GM10847 (cell line): ENCODE data around the gene CSF1.

Source experiments
- POLR2A ChIP-seq: IDR thresholded peaks from 2 replicates; pipeline ENCODE4 v1.6.1; 2011; ENCODE audit not compliant: insufficient read length; ENCODE audit errors: extremely low read depth

The CSF1 gene, protein sequence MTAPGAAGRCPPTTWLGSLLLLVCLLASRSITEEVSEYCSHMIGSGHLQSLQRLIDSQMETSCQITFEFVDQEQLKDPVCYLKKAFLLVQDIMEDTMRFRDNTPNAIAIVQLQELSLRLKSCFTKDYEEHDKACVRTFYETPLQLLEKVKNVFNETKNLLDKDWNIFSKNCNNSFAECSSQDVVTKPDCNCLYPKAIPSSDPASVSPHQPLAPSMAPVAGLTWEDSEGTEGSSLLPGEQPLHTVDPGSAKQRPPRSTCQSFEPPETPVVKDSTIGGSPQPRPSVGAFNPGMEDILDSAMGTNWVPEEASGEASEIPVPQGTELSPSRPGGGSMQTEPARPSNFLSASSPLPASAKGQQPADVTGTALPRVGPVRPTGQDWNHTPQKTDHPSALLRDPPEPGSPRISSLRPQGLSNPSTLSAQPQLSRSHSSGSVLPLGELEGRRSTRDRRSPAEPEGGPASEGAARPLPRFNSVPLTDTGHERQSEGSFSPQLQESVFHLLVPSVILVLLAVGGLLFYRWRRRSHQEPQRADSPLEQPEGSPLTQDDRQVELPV

GRCh38 chr1:109910123-109910962 lies at the start of gene CSF1:
Gene CSF1, plus strand, starts transcription at chr1:109910849. Its CDS starts 175 bp downstream, at chr1:109911024.
- no peak for TF ChIP-seq POLR2A

DNA sequence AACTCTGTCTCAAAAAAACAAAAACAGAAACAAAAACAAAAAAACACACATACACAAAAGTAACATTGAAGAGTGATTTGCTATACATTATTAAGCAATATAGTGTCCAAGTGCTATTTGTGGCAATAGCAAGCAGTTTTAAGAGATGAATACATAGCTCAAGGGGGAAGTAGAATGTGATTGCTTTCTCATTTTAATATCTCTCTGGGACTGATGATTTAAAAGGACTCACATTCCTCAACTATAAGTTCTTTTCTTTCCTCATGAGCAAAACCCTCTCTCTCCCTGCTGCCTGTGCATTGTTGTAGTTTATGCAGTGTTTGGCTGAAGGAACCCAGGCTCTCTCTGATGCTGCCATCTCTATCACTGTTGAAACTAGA lies 47.0 kb upstream of the CSF1 start:
- TF ChIP-seq POLR2A: no peak

GRCh38 chr1:109864047-109864822 lies 46.4 kb upstream of the CSF1 start:
- no peak for TF ChIP-seq POLR2A

DNA sequence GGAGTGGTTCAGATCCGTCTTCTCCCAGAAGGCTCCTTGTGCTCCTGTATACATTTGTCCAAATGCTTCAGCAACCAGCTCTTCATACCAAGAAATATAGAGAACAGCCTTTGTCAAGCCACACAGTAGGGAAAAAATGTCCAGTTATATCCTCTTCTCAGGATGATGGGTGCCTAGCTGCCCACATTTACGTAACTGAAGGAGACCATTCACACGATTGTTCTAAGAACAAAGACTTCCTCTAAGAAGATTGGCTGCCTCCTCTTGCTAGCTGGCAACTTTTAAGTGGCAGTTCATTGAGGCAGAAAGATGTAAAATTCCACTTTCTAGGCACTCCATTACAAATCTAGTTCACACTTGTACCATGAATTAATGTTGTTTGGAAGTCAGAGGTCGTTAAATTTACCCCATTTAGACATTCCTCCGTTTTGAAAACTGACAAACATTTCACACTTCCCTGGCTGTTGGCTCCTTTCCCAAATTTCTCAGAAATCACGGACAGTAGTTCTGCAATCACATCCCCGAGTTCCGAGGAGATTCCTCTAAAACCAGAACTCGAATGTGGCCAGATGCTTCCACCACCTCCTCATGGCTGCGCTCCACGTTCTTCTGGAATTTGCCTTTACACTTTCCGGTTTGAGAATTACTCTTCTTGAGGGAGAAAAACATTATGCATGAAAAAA lies 45.6 kb upstream of the CSF1 start:
- no peak for TF ChIP-seq POLR2A

DNA sequence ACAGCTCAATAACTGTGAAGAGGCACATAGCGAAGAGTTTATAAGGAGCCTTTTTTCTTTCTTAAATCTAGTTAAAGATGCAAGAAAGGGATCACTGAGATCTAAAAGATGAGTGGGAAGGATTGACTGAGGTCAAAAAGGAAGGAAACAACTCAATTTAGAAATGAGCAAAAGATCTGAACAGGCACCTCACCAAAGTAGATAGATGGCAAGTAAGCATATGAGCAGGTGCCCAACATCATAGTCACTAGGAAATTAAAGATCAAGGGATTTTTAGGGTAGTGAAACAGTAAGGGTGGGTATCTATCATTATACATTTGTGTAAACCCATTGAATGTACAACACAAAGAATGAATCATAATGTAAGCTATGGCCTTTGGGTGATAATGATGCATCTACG lies 44.6 kb upstream of the CSF1 start:
- no peak for TF ChIP-seq POLR2A

DNA sequence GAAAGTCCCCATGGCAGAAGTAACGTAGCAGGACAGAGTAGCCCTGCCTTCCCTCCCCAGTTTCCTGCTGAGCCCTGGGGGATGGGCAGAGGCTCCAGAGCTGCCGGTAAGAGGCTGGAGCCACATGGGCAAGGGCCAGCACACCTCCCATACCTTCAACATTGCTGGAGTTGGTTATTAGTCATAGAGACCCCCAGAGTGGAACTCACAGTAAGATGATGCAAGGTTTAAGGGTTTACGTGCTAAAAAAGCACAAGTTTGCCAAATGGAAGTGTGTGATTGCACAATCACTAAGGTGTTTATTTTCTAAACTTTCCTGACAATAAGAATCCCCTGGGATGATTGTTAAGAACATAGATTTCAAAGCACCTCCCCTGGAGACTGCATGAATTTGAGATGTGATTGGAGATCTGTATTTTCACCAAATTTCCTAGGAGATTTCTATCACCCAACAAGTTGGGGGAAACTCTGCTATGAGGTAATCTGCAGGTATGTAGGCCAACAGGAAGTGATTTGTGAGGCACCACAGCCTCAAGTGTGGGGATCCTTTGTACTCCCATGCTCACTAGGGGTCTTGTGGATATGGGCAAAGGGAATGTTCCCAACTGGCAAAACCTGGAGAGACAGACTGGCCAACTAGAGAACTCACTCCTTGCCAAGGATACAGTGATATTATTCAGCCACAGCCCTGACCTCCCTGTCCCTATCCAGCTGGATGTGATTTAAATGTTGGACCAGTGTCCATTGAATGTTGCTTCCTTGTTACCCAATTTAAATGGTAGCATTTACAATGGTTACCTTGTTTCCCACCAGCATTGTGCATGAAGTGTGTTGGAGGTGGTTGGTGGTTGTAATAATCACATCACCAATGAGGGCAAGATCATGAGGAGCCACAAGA lies 37.1 kb upstream of the CSF1 start:
- TF ChIP-seq POLR2A: no peak

- no peak for TF ChIP-seq POLR2A
Measured at GRCh38 chr1:109874445-109874844, 36.2 kb upstream of the CSF1 start.

- TF ChIP-seq POLR2A: no peak
Measured at GRCh38 chr1:109875874-109876273, 34.8 kb upstream of the CSF1 start.

DNA sequence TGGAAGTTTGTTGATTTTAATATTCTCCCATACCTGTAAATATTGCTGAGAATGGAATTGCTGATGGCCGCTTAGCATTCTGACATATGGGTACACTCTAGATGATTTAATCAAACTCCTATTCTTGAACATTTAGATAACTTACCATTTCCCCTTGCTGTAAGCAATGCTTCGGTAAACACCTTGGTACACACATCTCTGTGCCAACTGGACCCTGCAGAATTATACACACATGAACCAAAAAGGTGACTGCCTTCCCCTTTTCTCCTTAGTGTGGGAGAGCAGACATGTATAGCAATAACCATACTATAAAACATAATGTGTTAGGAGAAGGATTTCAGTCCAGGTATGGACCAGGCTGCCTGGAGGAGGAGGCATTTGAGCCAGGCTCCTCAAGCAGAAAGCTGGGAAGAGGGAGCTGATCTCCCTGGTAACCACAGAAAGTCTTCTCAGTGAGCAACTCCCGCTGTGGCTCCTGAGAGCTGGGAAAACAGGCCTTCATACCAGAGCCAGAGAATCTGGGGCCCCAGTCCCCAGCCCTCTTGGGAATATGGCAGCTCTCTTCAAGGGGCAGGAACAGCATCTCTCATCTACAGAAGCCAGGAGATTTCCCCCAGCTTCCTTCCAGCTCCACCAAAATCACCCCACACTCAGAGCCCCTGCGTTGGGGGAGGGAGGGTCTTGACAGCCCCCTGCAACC lies 33.9 kb upstream of the CSF1 start:
- no peak for TF ChIP-seq POLR2A

DNA sequence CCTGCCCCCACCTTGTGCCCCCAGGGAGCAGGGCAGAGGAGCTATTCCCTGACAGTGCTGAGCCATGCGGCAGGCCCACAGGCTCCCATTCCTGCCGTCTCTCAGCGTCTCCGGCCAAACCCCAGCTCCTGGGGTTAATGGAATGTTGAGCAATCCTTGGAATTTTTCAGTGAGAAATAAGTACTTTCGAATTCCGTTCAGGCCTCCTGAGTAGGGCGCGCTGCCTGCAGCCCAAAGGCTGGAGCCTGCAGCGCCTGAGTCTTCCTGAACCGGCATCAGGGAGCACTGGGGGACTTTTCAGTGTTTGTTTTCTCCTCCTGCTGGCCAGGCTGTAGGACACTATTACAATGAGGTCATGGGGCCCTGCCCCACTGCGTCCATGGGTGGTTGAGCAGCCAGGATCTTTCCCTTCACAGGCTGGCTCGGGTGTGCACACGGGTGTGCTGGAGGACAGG lies 33.3 kb upstream of the CSF1 start:
- no peak for TF ChIP-seq POLR2A

DNA sequence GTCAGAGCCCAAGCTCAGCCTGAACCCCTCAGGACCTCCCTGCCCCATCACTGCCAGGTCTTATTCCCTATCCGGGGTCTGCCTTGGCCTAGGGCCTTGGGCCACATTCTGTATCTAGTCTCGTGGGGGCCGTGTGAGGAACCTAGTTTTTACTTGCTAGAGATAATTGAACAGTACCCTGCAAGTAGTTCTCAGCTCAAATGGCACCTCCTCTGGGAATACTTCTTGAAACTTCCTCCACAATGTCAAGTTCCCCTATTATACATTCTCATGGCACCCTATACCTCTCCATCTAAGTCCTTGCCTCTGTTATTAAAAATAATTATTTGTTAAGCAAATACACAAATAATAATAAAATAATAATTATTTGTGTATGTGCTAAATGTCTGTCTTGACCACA lies 32.9 kb upstream of the CSF1 start:
- TF ChIP-seq POLR2A: no peak

DNA sequence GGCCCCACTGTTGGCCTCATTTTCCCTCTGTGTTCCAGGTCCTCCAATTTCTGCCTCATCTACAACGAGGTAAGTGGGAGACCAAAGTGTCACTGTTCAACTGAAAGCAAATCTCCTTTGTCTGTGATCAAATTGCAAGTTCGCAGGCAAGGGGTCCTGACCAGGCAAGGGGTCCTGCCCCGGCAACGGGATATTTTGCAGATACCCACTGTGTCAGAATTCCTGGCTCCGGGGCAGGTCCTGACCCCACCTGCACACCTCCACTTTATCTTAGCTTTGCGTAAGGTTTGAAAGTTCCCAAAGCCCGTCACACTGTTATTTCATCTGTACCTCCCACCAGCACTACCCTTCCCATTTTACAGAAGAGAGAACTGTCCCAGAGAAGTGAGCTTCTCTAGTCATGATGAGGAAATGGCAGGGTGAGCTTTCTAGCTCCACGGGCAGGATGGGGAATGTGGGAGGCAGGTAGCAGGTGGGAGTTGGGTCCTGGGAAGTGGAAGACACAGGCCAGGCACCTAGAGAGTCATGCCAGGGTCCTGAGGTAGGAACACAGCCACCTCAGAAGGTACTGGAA lies 32.0 kb upstream of the CSF1 start:
- no peak for TF ChIP-seq POLR2A
